HepG2 (cell line): Measurements from ENCODE around the gene IGFBP6. TPM values are rescaled to one million over a fixed set of nuclear protein-coding genes. Genes with fewer than 3 reads are reported as not detected.

Experiments used
- ATAC-seq: fragments of 200-7000 bp; cut with Tn5 transposase; 3 replicates; pipeline ENCODE4 v1.9.1; 2020; ENCODE audit warnings: mild to moderate bottlenecking, moderate library complexity
- BruUV-seq: library from RNA; stranded (reverse); fragments of 400-500 nt; replicated peaks from 2 replicates; lab custom pipeline; 2021; lab: Mats Ljungman, UMichigan
- CTCF ChIA-PET: fragments of 300-600 bp; formaldehyde crosslinking; extraction: SDS; loops from one replicate; lab custom pipeline; 2021; ENCODE audit warnings: low total read pairs, inconsistent platforms, low intra/inter-chr PET ratio; lab: Yijun Ruan, JAX
- POLR2A ChIA-PET: fragments of 350-600 bp; sonication (Branson Sonifier 250); formaldehyde crosslinking; loops from one replicate; lab custom pipeline; 2020; ENCODE audit warnings: antibody characterized with exemption, inconsistent platforms; lab: Yijun Ruan, JAX
- DNase-seq: peaks from one replicate; pipeline ENCODE4 v3.0.0-alpha.2; 2015; ENCODE audit warnings: low spot score
- FAIRE-seq: peaks from 3 replicates; lab custom pipeline; 2011; peaks lifted over from hg19 to GRCh38; lab: Jason Lieb, UNC
- H2AFZ ChIP-seq: one replicate; pipeline ENCODE4 v1.6.1; 2011; ENCODE audit warnings: low read length, inconsistent platforms
- H3K27ac ChIP-seq: fragments of 300-600 bp; 3 replicates; pipeline ENCODE4 v1.8.0; 2011; ENCODE audit warnings: mixed run types, mild to moderate bottlenecking, mixed read lengths, low read length, inconsistent platforms; ENCODE audit not compliant: insufficient read depth; ENCODE audit errors: extremely low read length
- H3K27me3 ChIP-seq, 2 experiments: fragments of 200-600 bp in 1 of 2; 2 replicates in 1 of 2; 3 replicates in 1 of 2; pipeline versions ENCODE4 v1.6.0 to v1.8.0; 2011; ENCODE audit warnings: low read length in 2 of 2, mild to moderate bottlenecking in 2 of 2, moderate library complexity in 2 of 2, inconsistent platforms in 1 of 2; ENCODE audit not compliant: insufficient read depth in 2 of 2, control insufficient read depth in 1 of 2
- H3K36me3 ChIP-seq, 2 experiments: fragments of 200-600 bp in 1 of 2; replicated peaks in 1 of 2; 2 replicates in 1 of 2; 3 replicates in 1 of 2; pipeline versions ENCODE4 v1.5.1 to v1.8.0; 2011; ENCODE audit warnings: low read length in 2 of 2, inconsistent platforms in 1 of 2; ENCODE audit not compliant: insufficient read depth in 2 of 2, control insufficient read depth in 1 of 2
- H3K4me1 ChIP-seq: 2 replicates; pipeline ENCODE4 v1.5.1; 2012; ENCODE audit warnings: low read length, inconsistent platforms; ENCODE audit not compliant: insufficient read depth
- H3K4me2 ChIP-seq: 2 replicates; pipeline ENCODE4 v1.6.0; 2011; ENCODE audit warnings: low read depth, low read length, inconsistent platforms
- H3K4me3 ChIP-seq, 3 experiments: fragments of 200-600 bp in 1 of 3; sonication (generic), shearing (Covaris generic) in 1 of 3; replicated peaks in 1 of 3; 2 replicates each; pipeline ENCODE4 v1.5.1; 2011 to 2016; ENCODE audit warnings: low read length in 3 of 3, inconsistent platforms in 2 of 3, low read depth in 2 of 3, mild to moderate bottlenecking in 2 of 3, control low read depth in 1 of 3, mixed read lengths in 1 of 3; ENCODE audit not compliant: insufficient read depth in 1 of 3
- H3K79me2 ChIP-seq: one replicate; pipeline ENCODE4 v1.6.1; 2011; ENCODE audit warnings: low read length, inconsistent platforms; ENCODE audit not compliant: insufficient read depth
- H3K9ac ChIP-seq: 2 replicates; pipeline ENCODE4 v1.6.0; 2011; ENCODE audit warnings: mild to moderate bottlenecking, low read depth, low read length, inconsistent platforms; ENCODE audit not compliant: insufficient read depth
- H3K9me3 ChIP-seq: 2 replicates; pipeline ENCODE4 v1.5.1; 2012; ENCODE audit warnings: mild to moderate bottlenecking, low read length
- H4K20me1 ChIP-seq: 2 replicates; pipeline ENCODE4 v1.6.0; 2011; ENCODE audit warnings: inconsistent platforms, mild to moderate bottlenecking, low read length, moderate library complexity; ENCODE audit not compliant: insufficient read depth
- CEBPZ ChIP-seq: IDR thresholded peaks from 2 replicates; pipeline ENCODE4 v1.6.1; 2012; ENCODE audit warnings: low read length, improper control_type of control experiment
- GTF2F1 ChIP-seq: fragments of 150-350 bp; IDR thresholded peaks from 2 replicates; pipeline ENCODE4 v1.6.1; 2014; ENCODE audit warnings: low read length
- KDM5A ChIP-seq: fragments of 200-600 bp; sonication (generic); IDR thresholded peaks from 2 replicates; pipeline ENCODE4 v1.7.0; 2018; ENCODE audit warnings: antibody characterized with exemption, mild to moderate bottlenecking, low read length, borderline replicate concordance
- STAG1 ChIP-seq: sonication (generic); formaldehyde crosslinking; IDR thresholded peaks from 2 replicates; pipeline ENCODE4 v1.4.0; 2020; ENCODE audit warnings: missing genetic modification reagents
- ZNF563 ChIP-seq: sonication (generic); formaldehyde crosslinking; IDR thresholded peaks from 2 replicates; pipeline ENCODE4 v1.8.0; 2022; ENCODE audit warnings: mild to moderate bottlenecking, moderate library complexity, missing genetic modification reagents
- ZNF567 ChIP-seq: sonication (generic); formaldehyde crosslinking; IDR thresholded peaks from 2 replicates; pipeline ENCODE4 v1.8.1; 2023; ENCODE audit warnings: mild to moderate bottlenecking, missing genetic modification reagents, borderline replicate concordance
- ZNF660 ChIP-seq: sonication (generic); formaldehyde crosslinking; IDR thresholded peaks from 2 replicates; pipeline ENCODE4 v1.5.1; 2020; ENCODE audit warnings: mild to moderate bottlenecking, low read depth, missing genetic modification reagents, borderline replicate concordance
- ZNF75D ChIP-seq: sonication (generic); formaldehyde crosslinking; IDR thresholded peaks from 2 replicates; pipeline ENCODE4 v1.8.1; 2023; ENCODE audit warnings: missing genetic modification reagents, mild to moderate bottlenecking, borderline replicate concordance
- ZNF788 ChIP-seq: sonication (generic); formaldehyde crosslinking; IDR thresholded peaks from 2 replicates; pipeline ENCODE4 v1.5.0; 2020; ENCODE audit warnings: mild to moderate bottlenecking, missing genetic modification reagents, borderline replicate concordance
- ZNF883 ChIP-seq: sonication (generic); formaldehyde crosslinking; IDR thresholded peaks from 2 replicates; pipeline ENCODE4 v1.5.1; 2020; ENCODE audit warnings: mild to moderate bottlenecking, missing genetic modification reagents; ENCODE audit errors: not compliant biosample characterization
- WGBS: methylation state at CpG from one replicate; pipeline ENCODE4 v1.1.6; 2017; ENCODE audit warnings: low lambda C conversion rate; 5-methylcytosine and 5-hydroxymethylcytosine counted together
- in situ Hi-C: cut with HindIII; loops from 2 replicates; pipeline ENCODE4 v1.10.0; 2017; ENCODE audit warnings: low pct_unique_long_range_greater_than_20kb; ENCODE audit not compliant: extremely low pct_ligation_motif_present
- intact Hi-C: fragments of 100-400 bp; cut with micrococcal nuclease; formaldehyde crosslinking; loops from one replicate; pipeline ENCODE4 v1.10.0; 2022; ENCODE audit not compliant: unreplicated experiment
- polyA plus RNA-seq, 8 experiments: library from polyadenylated mRNA; depleted of rRNA in 3 of 8; stranded (reverse) in 7 of 8; unstranded in 1 of 8; fragments of >200 nt; fragmentation: Illumina TruSeq in 4 of 8; extraction: Trizol in 4 of 8; gene quantifications; 2 replicates each; pipeline versions ENCODE4 v1.2.1 to v1.2.3, GENCODE V29; 2011 to 2016; ENCODE audit warnings: low read depth in 4 of 8, missing spikeins in 1 of 8, mixed read lengths in 1 of 8; ENCODE audit not compliant: insufficient read depth in 1 of 8
- total RNA-seq, 5 experiments: library from RNA; depleted of rRNA; stranded (reverse); fragments of >200 nt; fragmentation: Illumina TruSeq; extraction: Trizol; gene quantifications; 2 replicates each; pipeline ENCODE4 v1.2.3, GENCODE V29; 2016; ENCODE audit warnings: low read depth in 1 of 5
- TF ChIP-seq, protein P1 (sequence below): sonication (generic); formaldehyde crosslinking; IDR thresholded peaks from 2 replicates; pipeline ENCODE4 v1.5.1; 2020; ENCODE audit warnings: mild to moderate bottlenecking, missing genetic modification reagents, moderate library complexity
- TF ChIP-seq, protein P2 (sequence below): sonication (generic); formaldehyde crosslinking; IDR thresholded peaks from 2 replicates; pipeline ENCODE4; 2020; ENCODE audit warnings: missing genetic modification reagents, mild to moderate bottlenecking, borderline replicate concordance

The IGFBP6 gene
- total and polyA plus RNA-seq, 2 of the 13 experiments (the other 11 are each of a cell fraction or from before 2014, with no cell fraction given) = 3.9 to 25.2 TPM

DNA sequence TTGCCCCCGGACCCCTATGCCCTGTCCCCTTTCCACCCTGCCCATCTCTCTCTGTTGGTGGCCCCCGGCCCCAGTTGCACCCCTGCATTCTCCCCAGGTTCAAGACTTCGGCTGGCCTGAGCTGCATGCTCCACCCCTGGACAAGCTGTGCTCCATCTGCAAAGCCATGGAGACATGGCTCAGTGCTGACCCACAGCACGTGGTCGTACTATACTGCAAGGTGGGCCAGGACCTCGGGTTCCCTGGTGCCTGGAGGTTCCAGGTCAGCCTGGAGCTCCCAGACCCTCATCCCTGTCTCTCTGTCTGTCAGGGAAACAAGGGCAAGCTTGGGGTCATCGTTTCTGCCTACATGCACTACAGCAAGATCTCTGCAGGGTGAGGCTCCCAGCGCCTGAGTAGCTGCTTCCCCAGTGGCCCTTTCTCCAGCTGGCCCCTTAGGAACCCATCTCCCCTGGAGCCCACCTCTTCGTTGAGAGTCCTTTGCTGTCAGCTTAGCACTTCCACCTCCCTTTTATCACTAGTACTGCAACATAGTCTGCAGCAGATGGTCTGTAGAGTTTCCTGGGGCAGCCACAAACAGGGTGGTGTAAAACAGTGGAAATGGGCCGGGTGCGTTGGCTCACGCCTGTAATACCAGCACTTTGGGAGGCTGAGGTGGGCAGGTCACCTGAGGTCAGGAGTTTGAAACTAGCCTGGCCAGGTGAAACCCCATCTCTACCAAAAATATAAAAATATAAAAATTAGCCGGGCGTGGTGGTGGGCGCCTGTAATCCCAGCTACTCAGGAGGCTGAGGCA is 41.8 kb upstream of the IGFBP6 start:
- CTCF ChIA-PET = no interaction called here
- WGBS = 76% methylated on average over 15 of the region's 15 CpGs
- no peaks in the 10 kb centered on the region for H4K20me1 ChIP-seq
- FAIRE-seq (no peak), DNase-seq (no peak), ATAC-seq (no peak)
- in situ Hi-C loops (no loop called here), intact Hi-C loops (no loop called here)
- H2AFZ ChIP-seq = no peak overlapping the region
- no peak overlapping the region for H3K4me3 ChIP-seq
- H3K4me2 ChIP-seq = no peak overlapping the region
- no peaks in the 10 kb centered on the region for H3K9me3 ChIP-seq
- H3K4me1 ChIP-seq = peaks cover 41% of the 10 kb centered on the region
- H3K79me2 ChIP-seq = peaks cover 10% of the 10 kb centered on the region
- no peak overlapping the region for H3K9ac ChIP-seq
- no peak overlapping the region for H3K27ac ChIP-seq
- no peaks in the 10 kb centered on the region for H3K27me3 ChIP-seq
- H3K36me3 ChIP-seq = 0 out of 5 replicates have a peak, but pooled peaks cover 0 to 7% of the 10 kb centered on the region in 2 experiments
- BruUV-seq = no TSS peak
- POLR2A ChIA-PET = interaction anchor here (0.6 to 5.9 kb wide), 6 partner anchors 9 to 47 kb away, joined by 3 to 60 read pairs (median 8); partner anchors contain the start of genes SOAT2 and SPRYD3
- TF ChIP-seq, protein P1, sequence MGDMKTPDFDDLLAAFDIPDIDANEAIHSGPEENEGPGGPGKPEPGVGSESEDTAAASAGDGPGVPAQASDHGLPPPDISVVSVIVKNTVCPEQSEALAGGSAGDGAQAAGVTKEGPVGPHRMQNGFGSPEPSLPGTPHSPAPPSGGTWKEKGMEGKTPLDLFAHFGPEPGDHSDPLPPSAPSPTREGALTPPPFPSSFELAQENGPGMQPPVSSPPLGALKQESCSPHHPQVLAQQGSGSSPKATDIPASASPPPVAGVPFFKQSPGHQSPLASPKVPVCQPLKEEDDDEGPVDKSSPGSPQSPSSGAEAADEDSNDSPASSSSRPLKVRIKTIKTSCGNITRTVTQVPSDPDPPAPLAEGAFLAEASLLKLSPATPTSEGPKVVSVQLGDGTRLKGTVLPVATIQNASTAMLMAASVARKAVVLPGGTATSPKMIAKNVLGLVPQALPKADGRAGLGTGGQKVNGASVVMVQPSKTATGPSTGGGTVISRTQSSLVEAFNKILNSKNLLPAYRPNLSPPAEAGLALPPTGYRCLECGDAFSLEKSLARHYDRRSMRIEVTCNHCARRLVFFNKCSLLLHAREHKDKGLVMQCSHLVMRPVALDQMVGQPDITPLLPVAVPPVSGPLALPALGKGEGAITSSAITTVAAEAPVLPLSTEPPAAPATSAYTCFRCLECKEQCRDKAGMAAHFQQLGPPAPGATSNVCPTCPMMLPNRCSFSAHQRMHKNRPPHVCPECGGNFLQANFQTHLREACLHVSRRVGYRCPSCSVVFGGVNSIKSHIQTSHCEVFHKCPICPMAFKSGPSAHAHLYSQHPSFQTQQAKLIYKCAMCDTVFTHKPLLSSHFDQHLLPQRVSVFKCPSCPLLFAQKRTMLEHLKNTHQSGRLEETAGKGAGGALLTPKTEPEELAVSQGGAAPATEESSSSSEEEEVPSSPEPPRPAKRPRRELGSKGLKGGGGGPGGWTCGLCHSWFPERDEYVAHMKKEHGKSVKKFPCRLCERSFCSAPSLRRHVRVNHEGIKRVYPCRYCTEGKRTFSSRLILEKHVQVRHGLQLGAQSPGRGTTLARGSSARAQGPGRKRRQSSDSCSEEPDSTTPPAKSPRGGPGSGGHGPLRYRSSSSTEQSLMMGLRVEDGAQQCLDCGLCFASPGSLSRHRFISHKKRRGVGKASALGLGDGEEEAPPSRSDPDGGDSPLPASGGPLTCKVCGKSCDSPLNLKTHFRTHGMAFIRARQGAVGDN (CRISPR knock-in tag) = no peak
- TF ChIP-seq CEBPZ = no peak
- no peak for TF ChIP-seq ZNF788 (CRISPR knock-in tag)
- no peak for TF ChIP-seq ZNF567 (CRISPR knock-in tag)
- TF ChIP-seq STAG1 (CRISPR knock-in tag) = no peak
- TF ChIP-seq, protein P2, sequence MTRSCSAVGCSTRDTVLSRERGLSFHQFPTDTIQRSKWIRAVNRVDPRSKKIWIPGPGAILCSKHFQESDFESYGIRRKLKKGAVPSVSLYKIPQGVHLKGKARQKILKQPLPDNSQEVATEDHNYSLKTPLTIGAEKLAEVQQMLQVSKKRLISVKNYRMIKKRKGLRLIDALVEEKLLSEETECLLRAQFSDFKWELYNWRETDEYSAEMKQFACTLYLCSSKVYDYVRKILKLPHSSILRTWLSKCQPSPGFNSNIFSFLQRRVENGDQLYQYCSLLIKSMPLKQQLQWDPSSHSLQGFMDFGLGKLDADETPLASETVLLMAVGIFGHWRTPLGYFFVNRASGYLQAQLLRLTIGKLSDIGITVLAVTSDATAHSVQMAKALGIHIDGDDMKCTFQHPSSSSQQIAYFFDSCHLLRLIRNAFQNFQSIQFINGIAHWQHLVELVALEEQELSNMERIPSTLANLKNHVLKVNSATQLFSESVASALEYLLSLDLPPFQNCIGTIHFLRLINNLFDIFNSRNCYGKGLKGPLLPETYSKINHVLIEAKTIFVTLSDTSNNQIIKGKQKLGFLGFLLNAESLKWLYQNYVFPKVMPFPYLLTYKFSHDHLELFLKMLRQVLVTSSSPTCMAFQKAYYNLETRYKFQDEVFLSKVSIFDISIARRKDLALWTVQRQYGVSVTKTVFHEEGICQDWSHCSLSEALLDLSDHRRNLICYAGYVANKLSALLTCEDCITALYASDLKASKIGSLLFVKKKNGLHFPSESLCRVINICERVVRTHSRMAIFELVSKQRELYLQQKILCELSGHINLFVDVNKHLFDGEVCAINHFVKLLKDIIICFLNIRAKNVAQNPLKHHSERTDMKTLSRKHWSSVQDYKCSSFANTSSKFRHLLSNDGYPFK (CRISPR knock-in tag) = no peak
- TF ChIP-seq ZNF660 (CRISPR knock-in tag) = no peak
- no peak for TF ChIP-seq GTF2F1
- TF ChIP-seq KDM5A = no peak
- TF ChIP-seq ZNF563 (CRISPR knock-in tag) = no peak
- TF ChIP-seq ZNF883 (CRISPR knock-in tag) = no peak
- TF ChIP-seq ZNF75D (CRISPR knock-in tag) = no peak
